Epidermal melanocyte (primary cell): ENCODE measurements around the gene TOX4.
A peak's percentile ranks its signal among the peaks of the same experiment; 100 is the strongest.

Source experiments
- DNase-seq: peaks from one replicate; pipeline ENCODE4 v3.0.0; 2011; ENCODE audit warnings: low spot score; ENCODE audit not compliant: insufficient read length

TOX4 gene

GRCh38 chr14:21501568-21501967 lies 24.6 kb downstream of the TOX4 start:
- DNase-seq: no peak

GRCh38 chr14:21503376-21503775 lies 26.4 kb downstream of the TOX4 start:
- DNase-seq: no peak

- no peak for DNase-seq
Measured at GRCh38 chr14:21505012-21505553, 28.1 kb downstream of the TOX4 start.

- DNase-seq: no peak
Measured at GRCh38 chr14:21506557-21506956, 29.6 kb downstream of the TOX4 start.

GRCh38 chr14:21509432-21510143 lies 32.6 kb downstream of the TOX4 start:
- no peak for DNase-seq

- DNase-seq: peak; percentile 91
Measured at GRCh38 chr14:21510735-21511657, 34.0 kb downstream of the TOX4 start, which contains the start of gene METTL3. METTL3 (minus strand) TSS chr14:21511340; CDS start chr14:21511223, 117 bp downstream.

- DNase-seq: no peak
Measured at GRCh38 chr14:21514341-21514740, 37.3 kb downstream of the TOX4 start.

GRCh38 chr14:21518725-21519124 lies 41.7 kb downstream of the TOX4 start:
- no peak for DNase-seq

- DNase-seq: no peak
Measured at GRCh38 chr14:21520767-21521166, 43.8 kb downstream of the TOX4 start.

GRCh38 chr14:21521501-21521900 lies 44.5 kb downstream of the TOX4 start:
- no peak for DNase-seq

GRCh38 chr14:21523203-21523602 lies 46.2 kb downstream of the TOX4 start:
- DNase-seq: no peak

- DNase-seq: no peak
Measured at GRCh38 chr14:21524575-21525490, 47.8 kb downstream of the TOX4 start.

- no peak for DNase-seq
Measured at GRCh38 chr14:21525571-21525961, 48.6 kb downstream of the TOX4 start.

GRCh38 chr14:21525962-21526671 lies 49.1 kb downstream of the TOX4 start, which contains the start of gene SALL2:
SALL2 (minus strand) TSS chr14:21526346; CDS start chr14:21526127, 219 bp downstream.
- no peak for DNase-seq

- DNase-seq: no peak
Measured at GRCh38 chr14:21526672-21527317, 49.8 kb downstream of the TOX4 start.

GRCh38 chr14:21527318-21527679 lies 50.3 kb downstream of the TOX4 start:
- no peak for DNase-seq

- no peak for DNase-seq
Measured at GRCh38 chr14:21528381-21529348, 51.7 kb downstream of the TOX4 start.

GRCh38 chr14:21529515-21529914 lies 52.5 kb downstream of the TOX4 start:
- DNase-seq: no peak

- DNase-seq: no peak
Measured at GRCh38 chr14:21533294-21533693, 56.3 kb downstream of the TOX4 start.
